Activated naive CD8-positive, alpha-beta T cell treated with anti-CD3 and anti-CD28 coated beads for 36 hours (primary cell): ENCODE data around the gene CKAP2. TPM values are rescaled to one million over a fixed set of nuclear protein-coding genes. Genes with fewer than 3 reads are reported as not detected.
"Not testable (repeated sequence)": the region's sequence is repeated elsewhere in the genome, so short reads cannot be mapped to it uniquely, and the experiment has no call there.

Source experiments
- DNase-seq: peaks from one replicate; pipeline ENCODE4 v3.0.0; 2021
- H3K27ac Mint-ChIP-seq: one replicate; pipeline ENCODE4 v1.8.0; 2022; ENCODE audit warnings: mild to moderate bottlenecking, moderate library complexity, mixed read lengths
- H3K27me3 Mint-ChIP-seq: one replicate; pipeline ENCODE4 v1.8.0; 2022; ENCODE audit warnings: mild to moderate bottlenecking, mixed read lengths
- H3K36me3 Mint-ChIP-seq: one replicate; pipeline ENCODE4 v1.8.0; 2021; ENCODE audit warnings: mild to moderate bottlenecking, mixed read lengths
- H3K4me1 Mint-ChIP-seq: one replicate; pipeline ENCODE4 v1.8.0; 2021; ENCODE audit warnings: mixed read lengths
- H3K4me3 Mint-ChIP-seq: one replicate; pipeline ENCODE4 v1.8.0; 2022; ENCODE audit warnings: mild to moderate bottlenecking, moderate library complexity, mixed read lengths
- H3K9me3 Mint-ChIP-seq: one replicate; pipeline ENCODE4 v1.8.0; 2022; ENCODE audit warnings: mixed read lengths
- total RNA-seq, 2 experiments: library from RNA; stranded (reverse); gene quantifications; one replicate each; pipeline ENCODE4 v1.2.3, GENCODE V29; 2021

Gene CKAP2
- total RNA-seq: 10 to 100 TPM; 55.4 to 56.1 TPM

DNA sequence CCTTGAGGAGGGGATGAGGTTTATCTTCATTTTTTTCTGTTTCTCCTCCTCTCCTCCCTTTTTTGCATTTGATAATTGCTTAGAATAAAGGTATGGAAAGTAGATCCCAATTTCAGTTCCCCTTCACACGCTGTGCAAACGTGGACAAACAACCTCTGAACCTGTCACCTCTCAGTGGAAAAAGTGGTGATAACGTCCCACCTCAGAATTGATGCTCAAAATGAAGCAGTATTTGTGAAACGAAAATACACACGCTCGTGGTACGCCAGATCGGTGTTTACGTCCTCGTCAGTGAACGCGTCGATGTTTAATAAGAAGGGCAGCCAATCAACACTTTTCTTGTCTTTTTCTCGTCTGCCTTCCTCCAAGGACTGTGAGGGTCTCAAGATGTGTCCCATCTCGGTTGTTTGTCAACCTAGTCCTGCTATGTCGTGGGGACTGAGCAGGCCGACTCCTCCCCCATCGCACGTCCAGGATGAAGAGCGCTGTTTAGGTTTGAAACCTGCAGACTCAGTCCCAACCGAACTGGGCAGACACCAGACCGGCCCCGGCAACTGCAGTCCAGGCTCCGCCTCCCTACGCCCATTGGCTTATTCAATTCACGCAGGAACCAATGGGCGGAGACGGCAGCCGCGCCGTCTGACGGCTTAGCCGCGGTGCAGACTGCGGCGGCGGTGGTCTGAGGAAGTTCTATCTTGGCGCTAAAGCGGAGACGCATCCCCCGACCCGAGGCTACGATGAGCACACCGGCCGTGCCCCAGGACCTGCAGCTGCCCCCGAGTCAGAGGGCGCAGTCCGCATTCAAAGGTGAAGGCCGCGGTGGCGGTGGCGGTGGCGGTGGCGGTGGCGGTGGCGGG lies at the start of gene CKAP2:
Gene CKAP2 (plus strand): TSS at position 659 of the 857 bp plus-strand sequence. CDS start 79 bp downstream, at position 738.
- H3K27ac Mint-ChIP-seq: peak within 1 kb of the TSS; percentile 98
- peaks cover 21% of the 10 kb centered on the region for H3K36me3 Mint-ChIP-seq
- peaks cover 28% of the 10 kb centered on the region for H3K4me1 Mint-ChIP-seq
- peaks cover 4% of the 10 kb centered on the region for H3K27me3 Mint-ChIP-seq
- no peaks in the 10 kb centered on the region for H3K9me3 Mint-ChIP-seq
- DNase-seq: peak; percentile 91
- peak within 1 kb of the TSS; percentile 85 for H3K4me3 Mint-ChIP-seq

GRCh38 chr13:52405767-52406494 lies 49.3 kb upstream of the CKAP2 start, which contains the start of gene THSD1:
Gene THSD1, minus strand, starts transcription at chr13:52406172. Its CDS starts 3,572 bp downstream, at chr13:52402600.
- Mint-ChIP-seq H3K27ac (no peak within 1 kb of the TSS), H3K4me3 (peak within 1 kb of the TSS; percentile 60), H3K36me3 (no peaks in the 10 kb centered on the region), H3K9me3 (no peaks in the 10 kb centered on the region), H3K4me1 (peaks cover 18% of the 10 kb centered on the region), H3K27me3 (peaks cover 20% of the 10 kb centered on the region)
- DNase-seq: peak; percentile 22

GRCh38 chr13:52406629-52407028 lies 48.6 kb upstream of the CKAP2 start:
- Mint-ChIP-seq H3K9me3 (no peaks in the 10 kb centered on the region), H3K4me3 (peak overlapping the region; percentile 56), H3K27me3 (peaks cover 19% of the 10 kb centered on the region), H3K36me3 (peaks cover 3% of the 10 kb centered on the region), H3K4me1 (peaks cover 18% of the 10 kb centered on the region), H3K27ac (no peak overlapping the region)
- no peak for DNase-seq

- not testable (repeated sequence) for H3K9me3 Mint-ChIP-seq, H3K4me3 Mint-ChIP-seq, DNase-seq, H3K27ac Mint-ChIP-seq, H3K36me3 Mint-ChIP-seq
- Mint-ChIP-seq H3K4me1 (peaks cover 18% of the 10 kb centered on the region), H3K27me3 (peaks cover 16% of the 10 kb centered on the region)
Observed at GRCh38 chr13:52407436-52407835, 47.8 kb upstream of the CKAP2 start.

DNA sequence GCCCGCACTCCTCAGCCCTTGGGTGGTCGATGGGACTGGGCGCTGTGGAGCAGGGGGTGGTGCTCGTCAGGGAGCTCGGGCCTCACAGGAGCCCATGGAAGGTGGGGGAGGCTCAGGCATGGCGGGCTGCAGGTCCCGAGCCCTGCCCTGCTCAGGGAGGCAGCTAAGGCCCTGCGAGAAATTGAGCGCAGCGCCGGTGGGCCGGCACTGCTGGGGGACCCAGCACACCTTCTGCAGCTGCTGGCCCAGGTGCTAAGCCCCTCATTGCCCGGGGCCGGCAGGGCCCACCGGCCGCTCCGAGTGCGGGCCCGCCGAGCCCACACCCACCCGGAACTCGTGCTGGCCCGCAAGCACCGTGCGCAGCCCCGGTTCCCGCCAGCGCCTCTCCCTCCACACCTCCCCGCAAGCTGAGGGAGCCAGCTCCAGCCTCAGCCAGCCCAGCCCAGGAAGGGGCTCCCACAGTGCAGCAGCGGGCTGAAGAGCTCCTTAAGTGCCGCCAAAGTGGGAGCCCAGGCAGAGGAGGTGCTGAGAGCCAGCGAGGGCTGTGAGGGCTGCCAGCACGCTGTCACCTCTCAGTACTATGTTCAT lies 47.1 kb upstream of the CKAP2 start:
- H3K27ac Mint-ChIP-seq, H3K9me3 Mint-ChIP-seq, DNase-seq, H3K36me3 Mint-ChIP-seq, H3K4me3 Mint-ChIP-seq: not testable (repeated sequence)
- Mint-ChIP-seq H3K27me3 (peaks cover 16% of the 10 kb centered on the region), H3K4me1 (peaks cover 18% of the 10 kb centered on the region)

- Mint-ChIP-seq H3K4me3 (no peak overlapping the region), H3K27me3 (no peaks in the 10 kb centered on the region), H3K36me3 (peaks cover 7% of the 10 kb centered on the region), H3K9me3 (no peaks in the 10 kb centered on the region), H3K27ac (no peak overlapping the region), H3K4me1 (no peaks in the 10 kb centered on the region)
- DNase-seq: no peak
Observed at GRCh38 chr13:52411629-52412028, 43.6 kb upstream of the CKAP2 start.

DNA sequence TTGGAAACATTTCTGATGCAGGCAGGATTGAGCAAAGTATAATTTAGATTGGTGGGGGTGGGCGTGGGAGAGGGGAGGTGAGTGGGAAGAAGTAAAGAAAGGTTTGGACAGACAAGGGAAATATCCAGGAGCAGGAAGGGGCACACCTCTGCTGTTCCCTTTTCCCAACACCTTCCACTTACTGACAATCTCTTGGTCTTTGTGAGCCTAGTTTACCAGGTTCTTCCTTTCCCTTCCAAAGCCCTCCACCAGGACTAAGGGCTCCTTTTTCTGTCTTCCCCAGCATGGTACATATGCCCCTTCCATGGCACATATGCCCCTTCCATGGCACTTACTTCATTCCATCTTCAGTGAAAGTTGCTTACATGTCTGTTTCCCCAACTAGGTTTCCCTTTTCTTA lies 43.1 kb upstream of the CKAP2 start:
- Mint-ChIP-seq H3K27me3 (no peaks in the 10 kb centered on the region), H3K27ac (no peak overlapping the region), H3K36me3 (peaks cover 7% of the 10 kb centered on the region), H3K4me3 (no peak overlapping the region), H3K4me1 (no peaks in the 10 kb centered on the region), H3K9me3 (no peaks in the 10 kb centered on the region)
- DNase-seq: no peak

DNA sequence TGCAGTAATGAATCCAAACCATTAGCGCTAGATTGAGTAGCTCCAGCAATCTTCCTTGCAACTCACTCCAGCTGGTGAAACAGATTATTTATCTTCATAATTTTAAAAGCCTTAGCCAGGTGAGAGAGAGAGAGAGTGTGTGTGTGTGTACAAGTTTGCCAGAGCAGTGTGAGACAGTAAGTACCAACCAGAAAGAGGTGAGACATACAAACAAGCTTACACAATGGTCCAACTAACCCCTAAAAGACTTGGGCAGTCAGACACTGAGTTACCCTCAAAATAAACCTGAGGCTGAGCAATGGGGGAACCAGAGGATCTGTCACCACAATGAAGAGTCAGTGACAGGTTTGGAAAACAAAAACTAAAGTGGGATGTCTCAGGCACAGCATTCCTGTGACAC lies 41.2 kb upstream of the CKAP2 start:
- Mint-ChIP-seq H3K9me3 (no peaks in the 10 kb centered on the region), H3K27me3 (no peaks in the 10 kb centered on the region), H3K4me3 (no peak overlapping the region), H3K27ac (no peak overlapping the region), H3K36me3 (peaks cover 9% of the 10 kb centered on the region), H3K4me1 (no peaks in the 10 kb centered on the region)
- no peak for DNase-seq

DNA sequence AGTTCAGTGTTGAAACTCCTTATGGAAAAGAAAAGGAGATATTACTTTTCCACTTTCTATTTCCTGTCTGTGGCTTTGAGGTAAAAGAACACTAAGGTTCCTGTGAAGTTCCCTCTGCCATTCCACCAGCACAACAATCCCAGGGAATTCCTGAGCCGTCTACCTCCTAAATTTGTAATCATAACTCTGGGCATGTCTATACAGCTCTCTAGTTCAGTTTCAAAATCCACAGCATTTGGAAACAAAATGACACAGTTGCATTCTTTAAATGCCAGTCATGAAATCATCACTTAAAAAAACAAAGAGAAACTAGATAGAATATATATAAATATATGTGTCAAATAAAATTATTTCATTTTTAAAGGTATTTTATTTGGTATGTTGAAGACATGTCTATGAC lies 40.3 kb upstream of the CKAP2 start:
- peaks cover 9% of the 10 kb centered on the region for H3K36me3 Mint-ChIP-seq
- no peak overlapping the region for H3K4me3 Mint-ChIP-seq
- H3K27me3 Mint-ChIP-seq: no peaks in the 10 kb centered on the region
- DNase-seq: no peak
- no peaks in the 10 kb centered on the region for H3K4me1 Mint-ChIP-seq
- H3K27ac Mint-ChIP-seq: no peak overlapping the region
- no peaks in the 10 kb centered on the region for H3K9me3 Mint-ChIP-seq

DNA sequence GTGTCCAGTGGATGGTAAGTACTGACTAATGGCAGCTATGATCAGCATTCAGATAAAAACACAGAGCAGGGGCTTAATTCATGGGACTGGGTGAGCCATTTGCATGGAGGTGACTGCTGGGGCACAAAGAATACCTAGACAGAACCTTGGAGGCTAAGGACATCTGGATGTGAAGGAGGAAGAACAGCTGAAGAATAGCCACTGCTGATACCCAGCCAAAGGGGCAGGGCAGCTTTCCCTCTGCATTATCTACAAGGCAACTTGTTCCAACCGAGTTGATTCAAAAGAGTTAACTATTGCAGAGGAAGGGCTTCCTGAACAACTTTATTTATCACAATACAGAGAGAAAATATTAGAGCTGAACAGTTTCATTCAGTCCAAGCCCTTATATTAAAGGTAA lies 36.2 kb upstream of the CKAP2 start:
- no peaks in the 10 kb centered on the region for H3K4me1 Mint-ChIP-seq
- H3K9me3 Mint-ChIP-seq: no peaks in the 10 kb centered on the region
- H3K27ac Mint-ChIP-seq: no peak overlapping the region

GRCh38 chr13:52421216-52421615 lies 34.1 kb upstream of the CKAP2 start:
- Mint-ChIP-seq H3K36me3 (peaks cover 18% of the 10 kb centered on the region), H3K4me3 (no peak overlapping the region), H3K4me1 (no peaks in the 10 kb centered on the region), H3K27ac (no peak overlapping the region), H3K9me3 (no peaks in the 10 kb centered on the region), H3K27me3 (no peaks in the 10 kb centered on the region)
- DNase-seq: no peak

More for the DNA sequence above, 36.2 kb upstream of the CKAP2 start:
- no peak for DNase-seq
- Mint-ChIP-seq H3K4me3 (no peak overlapping the region), H3K36me3 (peaks cover 15% of the 10 kb centered on the region), H3K27me3 (no peaks in the 10 kb centered on the region)

DNA sequence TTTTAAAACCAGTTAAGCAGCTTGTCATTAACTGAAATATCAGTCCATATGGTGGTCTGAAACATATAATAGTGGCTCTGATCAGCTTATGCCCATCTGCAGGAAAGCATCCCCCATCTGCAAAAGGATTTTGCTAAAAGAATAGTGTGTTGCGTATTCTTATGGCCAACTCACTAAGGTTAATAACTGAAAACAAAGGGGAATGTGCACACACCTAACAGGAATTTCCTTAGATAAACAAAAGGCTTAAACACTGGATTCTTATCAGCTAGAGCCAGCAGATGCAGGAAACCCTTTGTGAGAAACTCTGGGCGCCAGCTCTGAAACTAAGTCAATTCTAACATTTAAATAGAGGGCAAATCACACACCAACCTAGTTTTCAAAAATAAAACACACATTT lies 27.0 kb upstream of the CKAP2 start:
- DNase-seq: no peak
- Mint-ChIP-seq H3K27me3 (no peaks in the 10 kb centered on the region), H3K36me3 (peaks cover 17% of the 10 kb centered on the region), H3K4me1 (no peaks in the 10 kb centered on the region), H3K4me3 (no peak overlapping the region), H3K9me3 (no peaks in the 10 kb centered on the region), H3K27ac (no peak overlapping the region)

GRCh38 chr13:52432456-52432855 lies 22.8 kb upstream of the CKAP2 start:
- Mint-ChIP-seq H3K9me3 (no peaks in the 10 kb centered on the region), H3K4me1 (peaks cover 4% of the 10 kb centered on the region), H3K27ac (no peak overlapping the region), H3K27me3 (no peaks in the 10 kb centered on the region), H3K4me3 (no peak overlapping the region), H3K36me3 (peaks cover 21% of the 10 kb centered on the region)
- no peak for DNase-seq

- peaks cover 22% of the 10 kb centered on the region for H3K4me1 Mint-ChIP-seq
- peaks cover 7% of the 10 kb centered on the region for H3K36me3 Mint-ChIP-seq
- no peaks in the 10 kb centered on the region for H3K9me3 Mint-ChIP-seq
- H3K27ac Mint-ChIP-seq: no peak overlapping the region
- no peak for DNase-seq
- H3K4me3 Mint-ChIP-seq: no peak overlapping the region
- H3K27me3 Mint-ChIP-seq: no peaks in the 10 kb centered on the region
Observed at GRCh38 chr13:52446265-52446664, 9.0 kb upstream of the CKAP2 start.

GRCh38 chr13:52447354-52447753 lies 7.9 kb upstream of the CKAP2 start:
- H3K9me3 Mint-ChIP-seq: no peaks in the 10 kb centered on the region
- no peak overlapping the region for H3K4me3 Mint-ChIP-seq
- H3K36me3 Mint-ChIP-seq: peaks cover 7% of the 10 kb centered on the region
- no peak for DNase-seq
- peaks cover 22% of the 10 kb centered on the region for H3K4me1 Mint-ChIP-seq
- no peaks in the 10 kb centered on the region for H3K27me3 Mint-ChIP-seq
- no peak overlapping the region for H3K27ac Mint-ChIP-seq
